AG04450 (cell line): ENCODE results near the gene SHISA6. TPM values are rescaled to one million over a fixed set of nuclear protein-coding genes. Genes with fewer than 3 reads are reported as not detected.

ENCODE experiments used
- CTCF ChIA-PET: fragments of 300-600, 350-600 bp; formaldehyde crosslinking; extraction: SDS; loops from one replicate; lab custom pipeline; 2022; ENCODE audit warnings: antibody characterized with exemption, inconsistent platforms; lab: Charles Lee
- POLR2A ChIA-PET: fragments of 350-600 bp; formaldehyde crosslinking; extraction: SDS; loops from one replicate; lab custom pipeline; 2021; ENCODE audit warnings: antibody characterized with exemption, inconsistent platforms; lab: Yijun Ruan, JAX
- DNase-seq: peaks from one replicate; pipeline ENCODE4 v3.0.0-alpha.2; 2011; ENCODE audit warnings: low read depth, low spot score
- H3K27ac ChIP-seq: one replicate; pipeline ENCODE4 v1.5.1; 2012; ENCODE audit warnings: low read depth, low read length, control low read depth
- H3K27me3 ChIP-seq: one replicate; pipeline ENCODE4 v1.6.0; 2012; ENCODE audit warnings: low read length; ENCODE audit not compliant: control insufficient read depth, insufficient read depth
- H3K4me3 ChIP-seq: 2 replicates; pipeline ENCODE4 v1.5.1; 2011; ENCODE audit warnings: mild to moderate bottlenecking, low read depth, low read length, control low read depth
- H3K9me3 ChIP-seq: 2 replicates; pipeline ENCODE4 v1.5.1; 2012; ENCODE audit warnings: low read length; ENCODE audit not compliant: control insufficient read depth, insufficient read depth
- polyA plus RNA-seq: library from polyadenylated mRNA; depleted of rRNA; stranded (reverse); fragments of >200 nt; gene quantifications from 2 replicates; pipeline ENCODE4 v1.2.3, GENCODE V29; 2011
- TF ChIP-seq, protein P1 (sequence below): IDR thresholded peaks from 2 replicates; pipeline ENCODE4 v1.5.1; 2011; ENCODE audit warnings: low read depth, low read length, control low read depth, inconsistent platforms

Gene SHISA6
- polyA plus RNA-seq, 1 experiment = not detected

DNA sequence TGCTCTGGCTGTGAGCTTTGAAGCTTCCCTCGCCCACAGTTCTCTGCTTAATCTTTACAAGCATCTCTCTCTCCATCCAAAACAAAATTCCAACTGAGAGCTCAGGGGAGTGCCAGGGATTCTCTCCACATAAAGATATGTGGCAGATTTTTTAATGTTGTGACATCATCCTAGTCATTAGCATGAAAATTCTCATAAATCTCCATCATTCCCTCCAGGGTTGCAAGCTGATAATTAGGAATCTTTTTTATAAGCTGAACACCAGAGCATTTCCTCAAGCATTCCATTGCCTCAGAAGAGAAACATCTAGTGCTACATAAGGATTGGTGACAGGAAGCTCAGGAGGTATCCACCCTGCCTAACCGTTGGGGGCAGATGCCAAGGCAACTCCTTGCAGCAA, 274.9 kb downstream of the SHISA6 start:
- TF ChIP-seq, protein P1, sequence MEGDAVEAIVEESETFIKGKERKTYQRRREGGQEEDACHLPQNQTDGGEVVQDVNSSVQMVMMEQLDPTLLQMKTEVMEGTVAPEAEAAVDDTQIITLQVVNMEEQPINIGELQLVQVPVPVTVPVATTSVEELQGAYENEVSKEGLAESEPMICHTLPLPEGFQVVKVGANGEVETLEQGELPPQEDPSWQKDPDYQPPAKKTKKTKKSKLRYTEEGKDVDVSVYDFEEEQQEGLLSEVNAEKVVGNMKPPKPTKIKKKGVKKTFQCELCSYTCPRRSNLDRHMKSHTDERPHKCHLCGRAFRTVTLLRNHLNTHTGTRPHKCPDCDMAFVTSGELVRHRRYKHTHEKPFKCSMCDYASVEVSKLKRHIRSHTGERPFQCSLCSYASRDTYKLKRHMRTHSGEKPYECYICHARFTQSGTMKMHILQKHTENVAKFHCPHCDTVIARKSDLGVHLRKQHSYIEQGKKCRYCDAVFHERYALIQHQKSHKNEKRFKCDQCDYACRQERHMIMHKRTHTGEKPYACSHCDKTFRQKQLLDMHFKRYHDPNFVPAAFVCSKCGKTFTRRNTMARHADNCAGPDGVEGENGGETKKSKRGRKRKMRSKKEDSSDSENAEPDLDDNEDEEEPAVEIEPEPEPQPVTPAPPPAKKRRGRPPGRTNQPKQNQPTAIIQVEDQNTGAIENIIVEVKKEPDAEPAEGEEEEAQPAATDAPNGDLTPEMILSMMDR = no peak
- Histone ChIP-seq H3K4me3 (no peak overlapping the region), H3K9me3 (peaks cover 37% of the 10 kb centered on the region; the same call in 1 of the 2 replicates), H3K27me3 (no peaks in the 10 kb centered on the region), H3K27ac (no peak overlapping the region)
- POLR2A ChIA-PET = no interaction called here
- no peak for DNase-seq
- CTCF ChIA-PET = interaction anchor here (0.5 kb wide), 1 partner anchor 51 kb away, joined by 5 read pairs; no protein-coding TSS in a partner anchor

DNA sequence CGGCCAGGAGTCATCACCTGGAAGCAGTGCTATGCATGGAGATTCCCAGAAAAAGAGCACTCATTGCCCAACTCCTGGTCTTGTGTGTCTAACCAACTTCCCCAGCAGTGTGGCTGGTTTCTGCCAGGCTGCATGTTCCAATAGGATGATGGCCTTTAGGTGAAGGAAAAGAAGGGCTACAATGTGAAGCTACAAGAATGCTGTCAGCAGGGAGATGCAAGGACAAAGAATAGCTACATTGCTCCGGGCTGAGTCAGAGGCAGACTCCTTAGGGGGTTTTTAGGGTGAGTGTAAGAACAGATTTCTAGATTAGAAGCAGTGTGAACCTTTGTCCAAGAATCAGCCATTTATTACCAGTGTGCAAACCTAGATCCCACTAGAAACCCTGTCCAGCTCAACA, 294.2 kb downstream of the SHISA6 start:
- DNase-seq = no peak
- no peaks in the 10 kb centered on the region for H3K27me3 ChIP-seq
- CTCF ChIA-PET = no interaction called here
- TF ChIP-seq, protein P1 = no peak
- peaks cover 61% of the 10 kb centered on the region for H3K9me3 ChIP-seq
- no peak overlapping the region for H3K27ac ChIP-seq
- H3K4me3 ChIP-seq = no peak overlapping the region
- POLR2A ChIA-PET = no interaction called here

DNA sequence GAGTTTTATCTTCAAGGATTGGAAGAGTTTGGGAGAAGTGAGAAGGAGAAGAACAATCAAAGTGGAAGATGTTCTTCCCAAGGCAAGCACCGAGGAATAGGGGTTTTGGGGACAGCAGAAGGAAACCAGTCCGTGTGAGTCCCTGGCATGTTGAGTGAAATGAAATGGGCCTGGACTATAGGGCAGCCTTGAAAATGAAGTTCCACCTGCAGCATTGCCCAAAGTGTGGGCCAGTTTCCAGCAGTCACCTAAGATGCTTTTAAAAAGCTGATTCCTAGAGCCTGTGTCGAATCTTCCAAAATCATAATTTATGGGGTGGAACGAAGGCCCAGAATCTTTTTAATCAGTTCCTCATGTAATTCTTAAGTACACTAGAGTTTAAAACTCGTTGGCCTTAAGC, 297.4 kb downstream of the SHISA6 start:
- TF ChIP-seq, protein P1 = no peak
- ChIA-PET POLR2A (no interaction called here), CTCF (no interaction called here)
- Histone ChIP-seq H3K27ac (no peak overlapping the region), H3K4me3 (no peak overlapping the region), H3K27me3 (no peaks in the 10 kb centered on the region), H3K9me3 (peaks cover 52% of the 10 kb centered on the region)
- DNase-seq = no peak

DNA sequence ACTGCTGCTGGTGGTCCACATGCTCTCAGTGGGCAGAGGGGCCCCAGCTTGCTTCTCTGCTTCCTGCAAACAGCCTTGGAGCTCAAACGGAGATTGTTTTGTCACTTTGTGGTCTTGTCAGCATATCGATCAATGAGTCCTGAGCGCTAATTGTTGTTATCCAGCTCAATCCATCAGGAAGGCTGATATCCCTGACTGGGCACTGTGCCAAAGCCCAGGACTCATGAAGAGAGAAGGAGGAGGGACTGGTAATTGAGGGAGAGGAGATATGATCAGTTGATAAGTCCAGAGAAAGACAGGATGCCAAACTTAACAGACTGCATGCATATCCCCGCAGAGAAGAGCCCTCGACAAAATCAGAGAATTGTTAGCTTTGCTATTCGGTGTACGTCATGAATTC, 298.6 kb downstream of the SHISA6 start:
- TF ChIP-seq, protein P1 = no peak
- DNase-seq = no peak
- Histone ChIP-seq H3K27ac (no peak overlapping the region), H3K27me3 (no peaks in the 10 kb centered on the region), H3K4me3 (no peak overlapping the region), H3K9me3 (peaks cover 48% of the 10 kb centered on the region)
- CTCF ChIA-PET = no interaction called here
- POLR2A ChIA-PET = no interaction called here

DNA sequence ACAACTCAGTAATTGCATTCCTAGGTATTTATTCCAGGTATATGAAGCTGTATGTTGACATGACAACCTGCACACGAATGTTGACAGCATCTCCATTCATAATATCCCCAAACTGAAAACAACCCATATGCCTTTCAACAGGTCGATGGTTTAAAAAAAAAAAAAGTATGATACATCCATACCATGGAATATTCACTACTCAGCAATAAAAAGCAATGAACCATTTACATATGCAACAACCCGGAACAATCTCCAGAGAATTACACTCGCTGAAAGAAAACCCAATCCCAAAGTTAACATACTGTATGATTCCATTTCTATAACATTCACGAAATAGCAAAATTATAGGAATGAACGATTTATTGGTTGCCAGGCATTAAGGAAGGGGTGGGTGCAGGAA, 304.0 kb downstream of the SHISA6 start:
- Histone ChIP-seq H3K9me3 (peaks cover 13% of the 10 kb centered on the region; the same call in 1 of the 2 replicates), H3K4me3 (no peak overlapping the region), H3K27ac (no peak overlapping the region), H3K27me3 (no peaks in the 10 kb centered on the region)
- ChIA-PET CTCF (no interaction called here), POLR2A (no interaction called here)
- no peak for DNase-seq
- TF ChIP-seq, protein P1 = no peak
